T-helper 1 cell (primary cell): ENCODE measurements around the gene DBF4B.
A peak's percentile ranks its signal among the peaks of the same experiment; 100 is the strongest.

Experiments used
- DNase-seq, 5 donors: peaks; one replicate each; pipeline ENCODE4 v3.0.0-alpha.2; 2012 to 2020

The DBF4B gene

GRCh38 chr17:44760474-44761308, 52.2 kb downstream of the DBF4B start:
- no peak for DNase-seq

- no peak for DNase-seq
These were observed 53.7 kb downstream of the DBF4B start for GRCh38 chr17:44761932-44762810.

- no peak for DNase-seq
These were observed 54.7 kb downstream of the DBF4B start for GRCh38 chr17:44763170-44763569.

GRCh38 chr17:44765965-44766364, 57.5 kb downstream of the DBF4B start:
- no peak for DNase-seq

GRCh38 chr17:44766409-44767038, 58.1 kb downstream of the DBF4B start:
- no peak for DNase-seq

GRCh38 chr17:44767493-44767892, 59.0 kb downstream of the DBF4B start:
- DNase-seq, result no peak

- no peak for DNase-seq
These were observed 60.2 kb downstream of the DBF4B start for GRCh38 chr17:44768505-44769142.

GRCh38 chr17:44769230-44769629, 60.8 kb downstream of the DBF4B start:
- no peak for DNase-seq

GRCh38 chr17:44769647-44770084, 61.2 kb downstream of the DBF4B start:
- no peak for DNase-seq

- no peak for DNase-seq
These were observed 61.9 kb downstream of the DBF4B start for GRCh38 chr17:44770166-44770925.

- no peak for DNase-seq
These were observed 64.0 kb downstream of the DBF4B start for GRCh38 chr17:44772308-44773045.

GRCh38 chr17:44773140-44773539, 64.7 kb downstream of the DBF4B start:
- DNase-seq, result no peak

- DNase-seq, result peak; percentile 59 to 84 (median 73)
These were observed 66.0 kb downstream of the DBF4B start for GRCh38 chr17:44774271-44775135.

GRCh38 chr17:44775136-44775837, 66.8 kb downstream of the DBF4B start:
- peak in 2 of 5 donors; percentile 98 for DNase-seq

GRCh38 chr17:44775838-44776621, 67.6 kb downstream of the DBF4B start:
- DNase-seq, result peak in 3 of 5 donors; percentile 93 to 97 (median 96)

GRCh38 chr17:44776628-44777393, 68.3 kb downstream of the DBF4B start:
- DNase-seq, result no peak
